A673 (cell line): ENCODE results near the gene DDC. TPM values are rescaled to one million over a fixed set of nuclear protein-coding genes. Genes with fewer than 3 reads are reported as not detected.

Experiments
- BruUV-seq: library from RNA; stranded (reverse); fragments of 400-500 nt; replicated peaks from 2 replicates; lab custom pipeline; 2021; lab: Mats Ljungman, UMichigan
- CTCF ChIA-PET: fragments of 300-600 bp; sonication (Branson Sonifier 250); formaldehyde crosslinking; loops from one replicate; lab custom pipeline; 2022; ENCODE audit warnings: antibody characterized with exemption; lab: Charles Lee
- POLR2A ChIA-PET: fragments of 300-600 bp; sonication (Branson Sonifier 250); formaldehyde crosslinking; loops from one replicate; lab custom pipeline; 2022; ENCODE audit warnings: antibody characterized with exemption; ENCODE audit not compliant: low non-redundant PET; lab: Charles Lee
- DNase-seq: peaks from one replicate; pipeline ENCODE4 v3.0.0-alpha.2; 2015; ENCODE audit warnings: low spot score
- H3K27ac ChIP-seq: fragments of 200-600 bp; sonication (generic); 2 replicates; pipeline ENCODE4 v1.5.1; 2016; ENCODE audit warnings: mixed run types, low read depth, mild to moderate bottlenecking, mixed read lengths, antibody characterized with exemption, low read length; ENCODE audit not compliant: poor library complexity, severe bottlenecking
- H3K27me3 ChIP-seq: fragments of 200-600 bp; sonication (generic); replicated peaks from 2 replicates; pipeline ENCODE4 v1.6.1; 2017; ENCODE audit warnings: mixed run types, low read depth, mild to moderate bottlenecking, mixed read lengths, antibody characterized with exemption, low read length; ENCODE audit not compliant: insufficient read depth, poor library complexity
- H3K36me3 ChIP-seq: fragments of 200-600 bp; sonication (generic); 2 replicates; pipeline ENCODE4 v1.6.1; 2016; ENCODE audit warnings: mixed run types, mild to moderate bottlenecking, mixed read lengths, antibody characterized with exemption, low read length; ENCODE audit not compliant: insufficient read depth, poor library complexity, severe bottlenecking
- H3K4me1 ChIP-seq: fragments of 200-600 bp; sonication (generic); 2 replicates; pipeline ENCODE4 v1.6.1; 2017; ENCODE audit warnings: mixed run types, mild to moderate bottlenecking, mixed read lengths, antibody characterized with exemption, low read length; ENCODE audit not compliant: insufficient read depth, poor library complexity, severe bottlenecking
- H3K4me3 ChIP-seq: fragments of 200-600 bp; sonication (generic); 2 replicates; pipeline ENCODE4 v1.5.1; 2016; ENCODE audit warnings: low read depth, mixed run types, mild to moderate bottlenecking, mixed read lengths, low read length; ENCODE audit not compliant: poor library complexity, severe bottlenecking
- H3K9me3 ChIP-seq: fragments of 200-600 bp; sonication (generic); 2 replicates; pipeline ENCODE4 v1.6.1; 2016; ENCODE audit warnings: mixed run types, low read depth, mild to moderate bottlenecking, mixed read lengths, antibody characterized with exemption, low read length; ENCODE audit not compliant: poor library complexity, severe bottlenecking
- EZH2 ChIP-seq: fragments of 200-600 bp; sonication (generic); IDR thresholded peaks from 2 replicates; pipeline ENCODE4 v1.6.1; 2017; ENCODE audit warnings: borderline replicate concordance, low read depth, mild to moderate bottlenecking, mixed read lengths, antibody characterized with exemption, low read length; ENCODE audit not compliant: poor library complexity, severe bottlenecking
- intact Hi-C: fragments of 100-400 bp; cut with micrococcal nuclease; formaldehyde crosslinking; loops from one replicate; pipeline ENCODE4 v1.10.0; 2022; ENCODE audit not compliant: unreplicated experiment
- total RNA-seq: library from RNA; stranded (reverse); gene quantifications from 2 replicates; pipeline ENCODE4 v1.2.3, GENCODE V29; 2021
- TF ChIP-seq, protein P1 (sequence below): fragments of 300-800, 200-600 bp; sonication (generic); conservative IDR thresholded peaks from 2 replicates; pipeline ENCODE4 v1.5.1; 2017; ENCODE audit warnings: low read depth, mild to moderate bottlenecking, antibody characterized with exemption, low read length, moderate library complexity, mixed read lengths

Gene DDC
- total RNA-seq, 1 experiment from 2014 or later = not detected

DNA sequence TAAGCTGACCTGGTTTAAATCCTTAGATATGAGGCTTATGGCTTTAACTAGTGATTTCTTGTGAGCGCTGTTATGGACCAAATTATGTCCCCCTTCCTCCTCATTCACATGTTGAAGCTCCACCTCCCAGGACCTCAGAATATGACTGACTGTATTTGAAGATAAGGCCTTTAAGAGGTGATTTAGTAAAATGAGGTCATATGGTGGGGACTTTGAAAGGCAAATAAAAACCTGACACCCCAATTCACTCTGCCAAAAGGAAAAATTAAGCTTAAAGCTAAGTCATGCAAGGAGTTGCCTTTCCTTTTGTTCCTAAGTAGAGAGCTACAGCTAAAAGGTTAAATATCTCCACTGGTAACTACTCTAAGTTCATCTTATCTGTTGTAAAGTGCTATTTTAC lies 78.7 kb downstream of the DDC start:
- Histone ChIP-seq H3K9me3 (peaks cover 5% of the 10 kb centered on the region), H3K27ac (no peak overlapping the region), H3K4me1 (no peaks in the 10 kb centered on the region), H3K27me3 (peaks cover 14% of the 10 kb centered on the region), H3K36me3 (no peaks in the 10 kb centered on the region), H3K4me3 (no peak overlapping the region)
- no peak for DNase-seq
- ChIA-PET CTCF (no interaction called here), POLR2A (no interaction called here)
- intact Hi-C loops = no loop called here
- no peak for TF ChIP-seq EZH2
- no TSS peak for BruUV-seq

DNA sequence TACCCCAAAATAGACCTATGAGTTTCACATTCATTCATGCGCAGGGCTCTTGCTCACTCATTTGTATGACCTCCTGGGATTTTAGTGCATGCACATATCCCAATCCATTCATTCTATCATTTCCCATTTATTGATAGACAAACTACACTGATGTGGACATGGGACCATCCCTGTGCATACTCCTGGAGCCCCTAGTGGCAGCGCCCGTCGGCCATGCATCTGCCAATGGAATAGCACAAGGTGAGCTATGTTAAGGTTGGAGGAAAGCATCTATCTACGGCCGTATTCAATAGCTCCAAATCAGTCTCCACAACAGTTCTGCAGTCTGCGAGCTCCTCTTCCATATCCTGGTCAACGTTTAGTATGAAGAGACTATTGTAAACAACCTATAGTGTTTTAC lies 83.3 kb downstream of the DDC start:
- no peaks in the 10 kb centered on the region for H3K36me3 ChIP-seq
- ChIA-PET CTCF (no interaction called here), POLR2A (no interaction called here)

DNA sequence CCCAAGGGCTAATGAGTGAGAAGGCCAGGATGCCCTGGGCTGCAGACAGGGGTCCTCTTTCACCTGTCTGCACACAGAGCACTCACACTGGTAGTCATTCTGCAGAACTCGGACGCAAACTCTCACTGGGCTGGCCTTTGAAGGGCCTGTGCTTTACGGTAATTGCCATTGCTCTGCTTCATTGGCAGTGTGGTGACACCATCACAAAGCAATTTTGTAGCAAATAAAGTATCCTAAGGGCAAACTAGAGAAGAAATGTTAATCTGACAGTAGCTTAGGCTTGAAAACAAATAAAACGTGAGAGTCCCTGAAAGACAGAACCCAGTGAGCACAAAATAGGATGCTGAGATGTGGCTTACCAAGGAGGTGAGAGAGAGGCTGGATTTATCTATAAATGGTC lies 84.4 kb downstream of the DDC start:
- CTCF ChIA-PET = no interaction called here
- no TSS peak for BruUV-seq

More for the DNA sequence above, 83.3 kb downstream of the DDC start:
- BruUV-seq = no TSS peak
- Histone ChIP-seq H3K4me3 (no peak overlapping the region), H3K4me1 (no peaks in the 10 kb centered on the region), H3K27ac (no peak overlapping the region), H3K27me3 (peaks cover 4% of the 10 kb centered on the region), H3K9me3 (no peaks in the 10 kb centered on the region)
- no peak for TF ChIP-seq EZH2
- TF ChIP-seq, protein P1, sequence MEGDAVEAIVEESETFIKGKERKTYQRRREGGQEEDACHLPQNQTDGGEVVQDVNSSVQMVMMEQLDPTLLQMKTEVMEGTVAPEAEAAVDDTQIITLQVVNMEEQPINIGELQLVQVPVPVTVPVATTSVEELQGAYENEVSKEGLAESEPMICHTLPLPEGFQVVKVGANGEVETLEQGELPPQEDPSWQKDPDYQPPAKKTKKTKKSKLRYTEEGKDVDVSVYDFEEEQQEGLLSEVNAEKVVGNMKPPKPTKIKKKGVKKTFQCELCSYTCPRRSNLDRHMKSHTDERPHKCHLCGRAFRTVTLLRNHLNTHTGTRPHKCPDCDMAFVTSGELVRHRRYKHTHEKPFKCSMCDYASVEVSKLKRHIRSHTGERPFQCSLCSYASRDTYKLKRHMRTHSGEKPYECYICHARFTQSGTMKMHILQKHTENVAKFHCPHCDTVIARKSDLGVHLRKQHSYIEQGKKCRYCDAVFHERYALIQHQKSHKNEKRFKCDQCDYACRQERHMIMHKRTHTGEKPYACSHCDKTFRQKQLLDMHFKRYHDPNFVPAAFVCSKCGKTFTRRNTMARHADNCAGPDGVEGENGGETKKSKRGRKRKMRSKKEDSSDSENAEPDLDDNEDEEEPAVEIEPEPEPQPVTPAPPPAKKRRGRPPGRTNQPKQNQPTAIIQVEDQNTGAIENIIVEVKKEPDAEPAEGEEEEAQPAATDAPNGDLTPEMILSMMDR = no peak
- DNase-seq = no peak
- intact Hi-C loops = no loop called here

More for the DNA sequence above, 84.4 kb downstream of the DDC start:
- Histone ChIP-seq H3K27ac (no peak overlapping the region), H3K9me3 (no peaks in the 10 kb centered on the region), H3K36me3 (no peaks in the 10 kb centered on the region), H3K4me1 (no peaks in the 10 kb centered on the region), H3K27me3 (peaks cover 4% of the 10 kb centered on the region), H3K4me3 (no peak overlapping the region)
- POLR2A ChIA-PET = no interaction called here
- intact Hi-C loops = no loop called here
- no peak for TF ChIP-seq EZH2
- TF ChIP-seq, protein P1 = no peak
- no peak for DNase-seq
